NK-92 (cell line): Measurements from ENCODE around the gene TAC4.

ENCODE experiments used
- DNase-seq: peaks from one replicate; lab custom pipeline; 2025; ENCODE audit not compliant: unreplicated experiment; lab: John Stamatoyannopoulos, UW

The TAC4 gene

GRCh38 chr17:49873466-49873865 is 25.6 kb upstream of the TAC4 start:
- no peak for DNase-seq

GRCh38 chr17:49872754-49873377 is 25.0 kb upstream of the TAC4 start:
- DNase-seq, result no peak

GRCh38 chr17:49871211-49871610 is 23.3 kb upstream of the TAC4 start:
- no peak for DNase-seq

- DNase-seq, result no peak
These were observed 22.4 kb upstream of the TAC4 start for GRCh38 chr17:49870298-49870697.

GRCh38 chr17:49869038-49869374 is 21.1 kb upstream of the TAC4 start:
- DNase-seq, result no peak

GRCh38 chr17:49866882-49867413 is 19.1 kb upstream of the TAC4 start:
- no peak for DNase-seq

GRCh38 chr17:49866019-49866380 is 18.1 kb upstream of the TAC4 start:
- no peak for DNase-seq

- DNase-seq, result no peak
These were observed 15.0 kb upstream of the TAC4 start for GRCh38 chr17:49862781-49863331.

GRCh38 chr17:49861150-49861884 is 13.4 kb upstream of the TAC4 start:
- DNase-seq, result no peak

GRCh38 chr17:49859991-49860953 is 12.4 kb upstream of the TAC4 start:
- no peak for DNase-seq

GRCh38 chr17:49858796-49859195 is 10.9 kb upstream of the TAC4 start:
- no peak for DNase-seq

- DNase-seq, result no peak
These were observed 6.3 kb upstream of the TAC4 start for GRCh38 chr17:49854126-49854525.

GRCh38 chr17:49853470-49854015 is 5.7 kb upstream of the TAC4 start:
- no peak for DNase-seq

- no peak for DNase-seq
These were observed 3.8 kb upstream of the TAC4 start for GRCh38 chr17:49851387-49852291.

- no peak for DNase-seq
These were observed 3.0 kb upstream of the TAC4 start for GRCh38 chr17:49850772-49851386.

GRCh38 chr17:49850218-49850610 is 2.3 kb upstream of the TAC4 start:
- DNase-seq, result no peak

- DNase-seq, result no peak
These were observed 870 bp upstream of the TAC4 start for GRCh38 chr17:49848739-49849138.

GRCh38 chr17:49846938-49847712 is 744 bp downstream of the TAC4 start:
- DNase-seq, result no peak

GRCh38 chr17:49845321-49845720 is 2.5 kb downstream of the TAC4 start:
- no peak for DNase-seq
